ENCODE data around the gene LRRC74A. TPM values are rescaled to one million over a fixed set of nuclear protein-coding genes. Genes with fewer than 3 reads are reported as not detected.
A peak's percentile ranks its signal among the peaks of the same experiment; 100 is the strongest.

Gene LRRC74A
- total and polyA plus RNA-seq, 2 donors (not counting 3 experiments of a cell fraction or from before 2014, with no cell fraction given): not detected

DNA sequence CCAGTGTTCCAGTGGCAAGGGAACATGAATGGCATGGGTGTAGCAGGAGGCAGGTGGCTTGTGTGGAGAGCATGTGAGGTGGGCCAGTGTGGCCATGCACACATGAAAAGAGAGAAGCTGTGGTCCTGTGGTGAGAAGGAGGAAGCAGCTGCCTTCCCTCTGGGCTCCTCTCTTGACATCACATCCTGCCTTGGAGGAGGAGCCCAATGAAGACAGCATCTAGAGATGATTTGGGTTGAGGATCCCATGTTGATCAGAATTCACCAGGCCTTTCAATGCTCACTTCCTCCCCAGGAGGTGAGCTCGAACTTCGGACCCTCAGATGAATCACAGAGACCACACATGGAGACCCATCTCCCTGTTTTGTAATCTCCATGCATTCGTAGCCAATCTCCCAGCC is 82.6 kb downstream of the LRRC74A start:
- FAIRE-seq: peak; percentile 18
- Histone ChIP-seq H3K4me1 (ENCODE audit: control insufficient read depth, extremely low read depth, insufficient read depth, low read length) (peaks cover 14% of the 10 kb centered on the region), H3K4me2 (ENCODE audit: insufficient read depth, low read length) (no peak overlapping the region), H3K9ac (replicated peaks; ENCODE audit: extremely low read depth, insufficient read depth, low read length) (no peak overlapping the region), H3K4me3 (replicated peaks in 1 of 3; ENCODE audit: insufficient read depth in 1 of 3, low read depth in 1 of 3, low read length in 3 of 3) (no peak overlapping the region), H3K27ac (ENCODE audit: insufficient read depth, low read depth, low read length) (no peak overlapping the region), H4K20me1 (replicated peaks; ENCODE audit: control insufficient read depth, extremely low read depth, insufficient read depth, low read length) (no peaks in the 10 kb centered on the region), H3K79me2 (ENCODE audit: control insufficient read depth, insufficient read depth, low read length) (no peaks in the 10 kb centered on the region), H3K9me3 (replicated peaks; ENCODE audit: control insufficient read depth, insufficient read depth, low read length) (no peaks in the 10 kb centered on the region), H2AFZ (ENCODE audit: low read depth, low read length) (no peak overlapping the region), H3K27me3 (ENCODE audit: control insufficient read depth in 2 of 2, insufficient read depth in 2 of 2, low read length in 2 of 2) (no peaks in the 10 kb centered on the region), H3K9me1 (replicated peaks; ENCODE audit: control insufficient read depth, extremely low read depth, insufficient read depth, low read length) (no peaks in the 10 kb centered on the region), H3K36me3 (ENCODE audit: control insufficient read depth in 2 of 2, extremely low read depth in 1 of 2, insufficient read depth in 2 of 2, low read length in 2 of 2) (no peaks in the 10 kb centered on the region)
- DNase-seq (ENCODE audit: low read depth, low spot score): no peak
- BruUV-seq (replicated peaks): no TSS peak
- POLR2A ChIA-PET: no interaction called here
- CTCF ChIA-PET: interaction anchor here (2.6 kb wide), 1 partner anchor 33 kb away, joined by 10 read pairs; no protein-coding TSS in a partner anchor
- TF ChIP-seq POLR2A (IDR thresholded peaks at IDR 0.05; ENCODE audit: low read depth, low read length) (no peak), MAX (IDR thresholded peaks at IDR 0.05; ENCODE audit: insufficient read depth, insufficient read length) (no peak), JUN (IDR thresholded peaks at IDR 0.05; ENCODE audit: borderline replicate concordance, insufficient read depth, insufficient read length, low read depth) (no peak), MYC (IDR thresholded peaks at IDR 0.05; ENCODE audit: low read depth, low read length) (no peak), EZH2 (IDR thresholded peaks at IDR 0.05; ENCODE audit: borderline replicate concordance, low read depth, low read length, severe bottlenecking) (no peak), FOS (IDR thresholded peaks at IDR 0.05; ENCODE audit: borderline replicate concordance, insufficient read depth, low read length) (no peak)
- TF ChIP-seq, protein P1, sequence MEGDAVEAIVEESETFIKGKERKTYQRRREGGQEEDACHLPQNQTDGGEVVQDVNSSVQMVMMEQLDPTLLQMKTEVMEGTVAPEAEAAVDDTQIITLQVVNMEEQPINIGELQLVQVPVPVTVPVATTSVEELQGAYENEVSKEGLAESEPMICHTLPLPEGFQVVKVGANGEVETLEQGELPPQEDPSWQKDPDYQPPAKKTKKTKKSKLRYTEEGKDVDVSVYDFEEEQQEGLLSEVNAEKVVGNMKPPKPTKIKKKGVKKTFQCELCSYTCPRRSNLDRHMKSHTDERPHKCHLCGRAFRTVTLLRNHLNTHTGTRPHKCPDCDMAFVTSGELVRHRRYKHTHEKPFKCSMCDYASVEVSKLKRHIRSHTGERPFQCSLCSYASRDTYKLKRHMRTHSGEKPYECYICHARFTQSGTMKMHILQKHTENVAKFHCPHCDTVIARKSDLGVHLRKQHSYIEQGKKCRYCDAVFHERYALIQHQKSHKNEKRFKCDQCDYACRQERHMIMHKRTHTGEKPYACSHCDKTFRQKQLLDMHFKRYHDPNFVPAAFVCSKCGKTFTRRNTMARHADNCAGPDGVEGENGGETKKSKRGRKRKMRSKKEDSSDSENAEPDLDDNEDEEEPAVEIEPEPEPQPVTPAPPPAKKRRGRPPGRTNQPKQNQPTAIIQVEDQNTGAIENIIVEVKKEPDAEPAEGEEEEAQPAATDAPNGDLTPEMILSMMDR (IDR thresholded peaks at IDR 0.05; ENCODE audit: extremely low read depth in 1 of 2, insufficient read depth in 1 of 2, low read depth in 1 of 2, low read length in 2 of 2): no peak
- dilution Hi-C loops (cut with MboI; ENCODE audit: extremely low pct_ligation_motif_present, low sequenced_read_pairs): no loop called here
- intact Hi-C loops (cut with micrococcal nuclease): no loop called here

Measured in endothelial cell of umbilical vein (primary cell).